Trophoblast cell (in vitro differentiated cells and primary cell): Measurements from ENCODE around the gene VSIG1. TPM values are rescaled to one million over a fixed set of nuclear protein-coding genes. Genes with fewer than 3 reads are reported as not detected.

Source experiments
- DNase-seq, 2 donors: peaks; one replicate each; pipeline ENCODE4 v3.0.0-alpha.2; 2016
- H2AFZ ChIP-seq: 2 replicates; pipeline ENCODE4 v1.6.1; 2013; ENCODE audit warnings: low read length, moderate library complexity, mild to moderate bottlenecking; ENCODE audit not compliant: insufficient read depth, poor library complexity
- H2AK5ac ChIP-seq: 2 replicates; pipeline ENCODE4 v1.6.1; 2013; ENCODE audit warnings: mild to moderate bottlenecking, low read length
- H2BK120ac ChIP-seq: 2 replicates; pipeline ENCODE4 v1.6.1; 2013; ENCODE audit warnings: low read length, mild to moderate bottlenecking, moderate library complexity; ENCODE audit not compliant: insufficient read depth, poor library complexity
- H2BK12ac ChIP-seq: 2 replicates; pipeline ENCODE4 v1.6.1; 2013; ENCODE audit warnings: mild to moderate bottlenecking, low read length, moderate library complexity
- H2BK5ac ChIP-seq: 2 replicates; pipeline ENCODE4 v1.6.1; 2013; ENCODE audit warnings: low read length, low read depth, moderate library complexity, mild to moderate bottlenecking; ENCODE audit not compliant: poor library complexity
- H3K14ac ChIP-seq: 2 replicates; pipeline ENCODE4 v1.6.1; 2013; ENCODE audit warnings: mild to moderate bottlenecking, low read length
- H3K18ac ChIP-seq: 2 replicates; pipeline ENCODE4 v1.6.1; 2013; ENCODE audit warnings: mild to moderate bottlenecking, low read length
- H3K23ac ChIP-seq: 2 replicates; pipeline ENCODE4 v1.6.1; 2013; ENCODE audit warnings: low read length
- H3K27ac ChIP-seq: 2 replicates; pipeline ENCODE4 v1.5.1; 2013; ENCODE audit warnings: low read depth, mild to moderate bottlenecking, inconsistent platforms, low read length, moderate library complexity
- H3K27me3 ChIP-seq: 2 replicates; pipeline ENCODE4 v1.6.1; 2013; ENCODE audit warnings: inconsistent platforms, mild to moderate bottlenecking, low read length, moderate library complexity; ENCODE audit not compliant: insufficient read depth
- H3K36me3 ChIP-seq, 2 experiments: 1 replicate in 1 of 2; 2 replicates in 1 of 2; pipeline ENCODE4 v1.6.1; 2013; ENCODE audit warnings: low read length in 2 of 2, mild to moderate bottlenecking in 2 of 2, moderate library complexity in 1 of 2; ENCODE audit not compliant: insufficient read depth in 2 of 2, control insufficient read depth in 1 of 2
- H3K4ac ChIP-seq: 2 replicates; pipeline ENCODE4 v1.6.1; 2013; ENCODE audit warnings: low read depth, mild to moderate bottlenecking, low read length, moderate library complexity
- H3K4me1 ChIP-seq, 2 experiments: 1 replicate in 1 of 2; 2 replicates in 1 of 2; pipeline ENCODE4 v1.6.1; 2013; ENCODE audit warnings: low read length in 2 of 2, mild to moderate bottlenecking in 2 of 2, moderate library complexity in 1 of 2; ENCODE audit not compliant: insufficient read depth in 2 of 2, control insufficient read depth in 1 of 2
- H3K4me2 ChIP-seq: 2 replicates; pipeline ENCODE4 v1.6.1; 2013; ENCODE audit warnings: inconsistent platforms, mild to moderate bottlenecking, low read length, moderate library complexity
- H3K4me3 ChIP-seq: 2 replicates; pipeline ENCODE4 v1.5.1; 2013; ENCODE audit warnings: mild to moderate bottlenecking, low read depth, low read length, inconsistent platforms
- H3K79me1 ChIP-seq: one replicate; pipeline ENCODE4 v1.6.1; 2013; ENCODE audit warnings: low read length
- H3K79me2 ChIP-seq: 2 replicates; pipeline ENCODE4 v1.6.1; 2013; ENCODE audit warnings: low read length, mild to moderate bottlenecking; ENCODE audit not compliant: control insufficient read depth, insufficient read depth, poor library complexity
- H3K9ac ChIP-seq: 2 replicates; pipeline ENCODE4 v1.6.1; 2013; ENCODE audit warnings: mild to moderate bottlenecking, low read length
- H3K9me3 ChIP-seq: 2 replicates; pipeline ENCODE4 v1.6.1; 2013; ENCODE audit warnings: low read depth, mild to moderate bottlenecking, control low read depth, inconsistent platforms, low read length; ENCODE audit not compliant: insufficient read depth
- H4K12ac ChIP-seq: 2 replicates; pipeline ENCODE4 v1.6.1; 2013; ENCODE audit warnings: low read depth, mild to moderate bottlenecking, low read length, moderate library complexity
- H4K8ac ChIP-seq: 2 replicates; pipeline ENCODE4 v1.6.1; 2013; ENCODE audit warnings: low read depth, mild to moderate bottlenecking, low read length, moderate library complexity
- H4K91ac ChIP-seq: one replicate; pipeline ENCODE4 v1.6.1; 2013; ENCODE audit warnings: low read depth, mild to moderate bottlenecking, low read length, moderate library complexity
- WGBS: extraction: QIAGEN DNeasy Blood & Tissue Kit; methylation state at CpG from one replicate; pipeline ENCODE4 v1.1.7; 2013; ENCODE audit warnings: missing lambda C conversion rate; ENCODE audit not compliant: insufficient read length, insufficient coverage; ENCODE audit errors: extremely low coverage; 5-methylcytosine and 5-hydroxymethylcytosine counted together
- polyA plus RNA-seq: library from polyadenylated mRNA; stranded (reverse); fragments of 200-250 nt; gene quantifications from 2 replicates; pipeline ENCODE4 v1.2.3, GENCODE V29; 2013

VSIG1 gene
- polyA plus RNA-seq, result 2.4 and 2.8 TPM in 2 replicates

- H3K27me3 ChIP-seq, result no peaks in the 10 kb centered on the region
- no peak within 1 kb of the TSS for H2BK120ac ChIP-seq
- no peak within 1 kb of the TSS for H3K27ac ChIP-seq
- no peak for DNase-seq
- no peak within 1 kb of the TSS for H2AFZ ChIP-seq
- H3K9ac ChIP-seq, result no peak within 1 kb of the TSS
- no peak within 1 kb of the TSS for H4K8ac ChIP-seq
- no peak within 1 kb of the TSS for H2AK5ac ChIP-seq
- no peak within 1 kb of the TSS for H3K23ac ChIP-seq
- no peaks in the 10 kb centered on the region for H3K36me3 ChIP-seq
- H4K91ac ChIP-seq, result no peak within 1 kb of the TSS
- H3K4me2 ChIP-seq, result no peak within 1 kb of the TSS
- H3K4ac ChIP-seq, result no peak within 1 kb of the TSS
- no CpG with 5 or more reads among the region's 10 CpGs for WGBS
- H3K79me2 ChIP-seq, result no peaks in the 10 kb centered on the region
- H2BK5ac ChIP-seq, result no peak within 1 kb of the TSS
- H3K4me1 ChIP-seq, result no peaks in the 10 kb centered on the region
- H4K12ac ChIP-seq, result no peak within 1 kb of the TSS
- H3K4me3 ChIP-seq, result no peak within 1 kb of the TSS
- H2BK12ac ChIP-seq, result no peak within 1 kb of the TSS
- H3K18ac ChIP-seq, result no peak within 1 kb of the TSS
- no peaks in the 10 kb centered on the region for H3K9me3 ChIP-seq
- H3K79me1 ChIP-seq, result no peaks in the 10 kb centered on the region
- no peak within 1 kb of the TSS for H3K14ac ChIP-seq
Observed at GRCh38 chrX:108044554-108045256, at the start of gene VSIG1. VSIG1 (plus strand) TSS chrX:108045065; CDS start chrX:108045131, 66 bp downstream.

GRCh38 chrX:107996124-107996523 lies 48.7 kb upstream of the VSIG1 start:
- Histone ChIP-seq H3K4ac (no peak overlapping the region), H3K79me1 (no peaks in the 10 kb centered on the region), H3K18ac (no peak overlapping the region), H3K9ac (no peak overlapping the region), H3K14ac (no peak overlapping the region), H3K27ac (no peak overlapping the region), H3K79me2 (no peaks in the 10 kb centered on the region), H3K9me3 (no peaks in the 10 kb centered on the region), H4K8ac (no peak overlapping the region), H3K23ac (no peak overlapping the region), H3K27me3 (no peaks in the 10 kb centered on the region), H4K12ac (no peak overlapping the region), H3K36me3 (no peaks in the 10 kb centered on the region), H2BK12ac (no peak overlapping the region), H2BK120ac (no peak overlapping the region), H4K91ac (no peak overlapping the region), H2AFZ (no peak overlapping the region), H2BK5ac (no peak overlapping the region), H3K4me1 (no peaks in the 10 kb centered on the region), H2AK5ac (no peak overlapping the region), H3K4me2 (no peak overlapping the region), H3K4me3 (no peak overlapping the region)
- no CpG with 5 or more reads among the region's 6 CpGs for WGBS
- DNase-seq, result no peak

- Histone ChIP-seq H3K4ac (no peak overlapping the region), H2AFZ (no peak overlapping the region), H4K12ac (no peak overlapping the region), H2BK12ac (no peak overlapping the region), H4K8ac (no peak overlapping the region), H3K4me3 (no peak overlapping the region), H3K14ac (no peak overlapping the region), H3K9ac (no peak overlapping the region), H3K18ac (no peak overlapping the region), H3K9me3 (no peaks in the 10 kb centered on the region), H3K36me3 (no peaks in the 10 kb centered on the region), H3K79me1 (no peaks in the 10 kb centered on the region), H3K79me2 (no peaks in the 10 kb centered on the region), H2BK5ac (no peak overlapping the region), H3K4me2 (no peak overlapping the region), H2AK5ac (no peak overlapping the region), H3K4me1 (no peaks in the 10 kb centered on the region), H3K27me3 (no peaks in the 10 kb centered on the region), H2BK120ac (no peak overlapping the region), H3K23ac (no peak overlapping the region), H4K91ac (no peak overlapping the region), H3K27ac (no peak overlapping the region)
- DNase-seq, result no peak
- no CpG with 5 or more reads among the region's 2 CpGs for WGBS
Observed at GRCh38 chrX:108000751-108001150, 44.1 kb upstream of the VSIG1 start.

- no peak overlapping the region for H3K9ac ChIP-seq
- H3K9me3 ChIP-seq, result no peaks in the 10 kb centered on the region
- H3K4me1 ChIP-seq, result no peaks in the 10 kb centered on the region
- no peaks in the 10 kb centered on the region for H3K27me3 ChIP-seq
- WGBS, result no CpG with 5 or more reads among the region's 11 CpGs
- H4K91ac ChIP-seq, result no peak overlapping the region
- no peak overlapping the region for H2AFZ ChIP-seq
- no peak overlapping the region for H2AK5ac ChIP-seq
- DNase-seq, result peak in 1 of 2 donors; percentile 51
- H3K79me2 ChIP-seq, result no peaks in the 10 kb centered on the region
- H2BK120ac ChIP-seq, result no peak overlapping the region
- H4K8ac ChIP-seq, result no peak overlapping the region
- no peak overlapping the region for H2BK5ac ChIP-seq
- H3K36me3 ChIP-seq, result no peaks in the 10 kb centered on the region
- no peak overlapping the region for H3K4me3 ChIP-seq
- no peak overlapping the region for H3K4me2 ChIP-seq
- H3K4ac ChIP-seq, result no peak overlapping the region
- H3K18ac ChIP-seq, result no peak overlapping the region
- H3K14ac ChIP-seq, result no peak overlapping the region
- H3K23ac ChIP-seq, result no peak overlapping the region
- no peaks in the 10 kb centered on the region for H3K79me1 ChIP-seq
- H2BK12ac ChIP-seq, result no peak overlapping the region
- H4K12ac ChIP-seq, result no peak overlapping the region
- no peak overlapping the region for H3K27ac ChIP-seq
Observed at GRCh38 chrX:108001218-108001814, 43.5 kb upstream of the VSIG1 start.
